GM12865 (cell line): ENCODE measurements around the gene COPB1.

Experiments used
- DNase-seq: peaks from one replicate; pipeline ENCODE4 v3.0.0; 2010; ENCODE audit warnings: low read depth
- H3K4me3 ChIP-seq: 2 replicates; pipeline ENCODE4 v1.5.1; 2011; ENCODE audit warnings: mild to moderate bottlenecking, low read depth, low read length, control low read depth
- TF ChIP-seq, protein P1 (sequence below): IDR thresholded peaks from 2 replicates; pipeline ENCODE4 v1.5.1; 2011; ENCODE audit warnings: low read length, control low read depth, low read depth, inconsistent platforms; ENCODE audit not compliant: insufficient read depth; ENCODE audit errors: missing control alignments

The COPB1 gene, protein sequence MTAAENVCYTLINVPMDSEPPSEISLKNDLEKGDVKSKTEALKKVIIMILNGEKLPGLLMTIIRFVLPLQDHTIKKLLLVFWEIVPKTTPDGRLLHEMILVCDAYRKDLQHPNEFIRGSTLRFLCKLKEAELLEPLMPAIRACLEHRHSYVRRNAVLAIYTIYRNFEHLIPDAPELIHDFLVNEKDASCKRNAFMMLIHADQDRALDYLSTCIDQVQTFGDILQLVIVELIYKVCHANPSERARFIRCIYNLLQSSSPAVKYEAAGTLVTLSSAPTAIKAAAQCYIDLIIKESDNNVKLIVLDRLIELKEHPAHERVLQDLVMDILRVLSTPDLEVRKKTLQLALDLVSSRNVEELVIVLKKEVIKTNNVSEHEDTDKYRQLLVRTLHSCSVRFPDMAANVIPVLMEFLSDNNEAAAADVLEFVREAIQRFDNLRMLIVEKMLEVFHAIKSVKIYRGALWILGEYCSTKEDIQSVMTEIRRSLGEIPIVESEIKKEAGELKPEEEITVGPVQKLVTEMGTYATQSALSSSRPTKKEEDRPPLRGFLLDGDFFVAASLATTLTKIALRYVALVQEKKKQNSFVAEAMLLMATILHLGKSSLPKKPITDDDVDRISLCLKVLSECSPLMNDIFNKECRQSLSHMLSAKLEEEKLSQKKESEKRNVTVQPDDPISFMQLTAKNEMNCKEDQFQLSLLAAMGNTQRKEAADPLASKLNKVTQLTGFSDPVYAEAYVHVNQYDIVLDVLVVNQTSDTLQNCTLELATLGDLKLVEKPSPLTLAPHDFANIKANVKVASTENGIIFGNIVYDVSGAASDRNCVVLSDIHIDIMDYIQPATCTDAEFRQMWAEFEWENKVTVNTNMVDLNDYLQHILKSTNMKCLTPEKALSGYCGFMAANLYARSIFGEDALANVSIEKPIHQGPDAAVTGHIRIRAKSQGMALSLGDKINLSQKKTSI

DNA sequence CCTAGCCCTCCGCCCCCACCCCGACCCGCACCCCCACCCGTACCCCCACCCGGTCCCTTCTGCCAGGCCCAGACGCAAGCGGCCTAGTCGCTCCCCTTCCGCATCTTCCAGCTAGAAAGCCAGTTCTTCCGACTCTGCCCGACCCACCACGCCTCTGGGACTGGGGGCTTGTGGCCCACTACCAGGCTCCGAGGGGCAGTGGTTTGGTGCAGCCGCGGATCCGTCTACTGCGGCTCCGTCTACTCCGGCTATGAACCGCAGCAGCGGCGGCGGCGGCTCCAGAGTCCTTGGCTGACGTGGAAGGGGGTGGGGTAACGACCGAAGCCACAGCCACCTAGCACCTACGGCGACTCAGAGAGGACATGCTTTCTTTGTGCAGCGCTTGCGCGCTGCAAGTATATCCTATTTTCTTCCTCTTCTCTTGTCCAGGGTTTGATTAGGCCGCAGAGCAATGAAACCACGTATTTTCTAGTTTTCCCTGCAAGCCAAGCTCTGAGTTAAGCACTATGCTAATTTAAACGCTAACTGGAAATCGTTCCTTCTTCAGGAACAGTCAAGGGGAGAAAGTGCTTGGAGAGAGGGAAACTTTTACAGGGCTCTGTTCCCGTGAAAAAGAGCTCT lies at the start of gene COPB1:
Gene COPB1, minus strand, starts transcription at position 252 of the 621 bp plus-strand sequence. CDS start 883 bp downstream, outside the sequence.
- H3K4me3 ChIP-seq: peak within 1 kb of the TSS; percentile 100
- TF ChIP-seq, protein P1, sequence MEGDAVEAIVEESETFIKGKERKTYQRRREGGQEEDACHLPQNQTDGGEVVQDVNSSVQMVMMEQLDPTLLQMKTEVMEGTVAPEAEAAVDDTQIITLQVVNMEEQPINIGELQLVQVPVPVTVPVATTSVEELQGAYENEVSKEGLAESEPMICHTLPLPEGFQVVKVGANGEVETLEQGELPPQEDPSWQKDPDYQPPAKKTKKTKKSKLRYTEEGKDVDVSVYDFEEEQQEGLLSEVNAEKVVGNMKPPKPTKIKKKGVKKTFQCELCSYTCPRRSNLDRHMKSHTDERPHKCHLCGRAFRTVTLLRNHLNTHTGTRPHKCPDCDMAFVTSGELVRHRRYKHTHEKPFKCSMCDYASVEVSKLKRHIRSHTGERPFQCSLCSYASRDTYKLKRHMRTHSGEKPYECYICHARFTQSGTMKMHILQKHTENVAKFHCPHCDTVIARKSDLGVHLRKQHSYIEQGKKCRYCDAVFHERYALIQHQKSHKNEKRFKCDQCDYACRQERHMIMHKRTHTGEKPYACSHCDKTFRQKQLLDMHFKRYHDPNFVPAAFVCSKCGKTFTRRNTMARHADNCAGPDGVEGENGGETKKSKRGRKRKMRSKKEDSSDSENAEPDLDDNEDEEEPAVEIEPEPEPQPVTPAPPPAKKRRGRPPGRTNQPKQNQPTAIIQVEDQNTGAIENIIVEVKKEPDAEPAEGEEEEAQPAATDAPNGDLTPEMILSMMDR: no peak
- DNase-seq: peak; percentile 96

DNA sequence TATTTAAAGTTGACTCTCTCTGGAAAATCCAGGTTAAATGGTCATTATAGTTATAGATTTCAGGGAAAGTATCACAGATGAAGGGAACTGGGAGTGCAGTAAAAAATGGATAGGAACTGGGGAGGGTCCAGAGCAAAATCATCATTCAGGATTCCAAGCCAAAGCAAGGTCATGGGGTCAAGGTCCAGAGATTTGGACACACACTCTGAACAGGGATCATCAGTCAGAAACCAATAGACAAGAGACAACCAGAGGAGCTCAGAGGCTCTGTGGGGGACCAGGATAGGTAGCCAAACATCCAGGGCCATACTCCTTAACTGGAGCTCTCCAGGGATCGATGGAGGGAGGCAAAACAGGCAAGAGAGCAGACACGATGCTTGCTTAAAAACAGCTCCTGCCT lies 47.8 kb upstream of the COPB1 start:
- DNase-seq: no peak

DNA sequence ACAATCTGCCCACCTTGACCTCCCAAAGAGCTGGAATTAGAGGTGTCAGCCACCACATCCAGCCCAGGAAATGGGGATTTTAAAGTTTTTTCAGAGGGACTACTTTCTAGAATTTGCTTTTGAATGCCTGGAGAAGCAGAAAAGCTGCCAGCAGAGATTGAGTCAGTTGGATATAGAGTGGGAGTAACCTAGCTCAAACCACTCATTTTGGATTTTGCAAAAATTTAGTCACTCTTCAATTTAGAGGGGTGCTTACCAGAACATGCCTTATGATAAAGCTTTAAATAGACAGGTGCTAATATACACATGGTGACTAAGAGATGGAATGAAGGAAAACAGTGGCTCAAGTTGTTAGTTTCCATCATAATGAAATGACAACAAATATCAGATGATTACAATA lies 47.1 kb upstream of the COPB1 start:
- no peak overlapping the region for H3K4me3 ChIP-seq
- no peak for DNase-seq
- TF ChIP-seq, protein P1: no peak

More for the DNA sequence above, 47.8 kb upstream of the COPB1 start:
- TF ChIP-seq, protein P1: no peak
- H3K4me3 ChIP-seq: no peak overlapping the region

DNA sequence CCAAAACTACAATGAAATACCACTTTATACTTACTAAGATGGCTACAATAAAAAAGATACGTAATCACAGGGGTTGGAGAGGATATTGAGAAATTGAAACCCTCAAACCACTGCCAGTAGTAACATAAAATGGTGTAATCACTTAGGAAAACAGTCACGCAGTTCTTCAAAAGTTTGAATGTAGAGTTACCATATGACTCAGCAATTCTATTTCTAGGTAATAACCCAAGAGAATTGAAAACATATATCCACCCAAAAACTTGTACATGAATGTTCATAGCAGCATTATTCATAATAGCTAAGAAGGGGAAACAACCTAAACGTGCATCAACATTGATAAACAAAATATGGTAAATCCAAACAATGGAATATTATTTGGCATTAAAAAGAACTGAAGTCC lies 45.0 kb upstream of the COPB1 start:
- no peak overlapping the region for H3K4me3 ChIP-seq
- TF ChIP-seq, protein P1: no peak
- peak; percentile 62 for DNase-seq

DNA sequence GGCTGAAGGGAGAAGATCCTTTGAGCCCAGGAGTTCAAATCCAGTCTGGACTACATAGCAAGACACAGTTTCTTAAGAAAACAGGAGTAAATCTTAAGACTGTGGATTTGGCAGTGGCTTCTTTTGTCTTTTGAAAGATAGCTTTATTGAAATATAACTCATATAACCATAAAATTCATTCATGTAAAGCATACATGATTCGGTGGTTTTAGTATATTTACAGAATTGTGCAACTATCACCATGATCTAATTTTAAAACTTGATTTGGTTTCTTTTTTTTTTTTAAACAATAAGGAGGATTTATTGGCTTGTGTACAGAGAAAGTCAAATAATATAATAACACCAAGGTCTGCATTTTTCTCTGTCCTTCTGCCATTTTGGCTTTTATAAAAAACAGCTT lies 43.6 kb upstream of the COPB1 start:
- no peak overlapping the region for H3K4me3 ChIP-seq
- TF ChIP-seq, protein P1: no peak
- no peak for DNase-seq

DNA sequence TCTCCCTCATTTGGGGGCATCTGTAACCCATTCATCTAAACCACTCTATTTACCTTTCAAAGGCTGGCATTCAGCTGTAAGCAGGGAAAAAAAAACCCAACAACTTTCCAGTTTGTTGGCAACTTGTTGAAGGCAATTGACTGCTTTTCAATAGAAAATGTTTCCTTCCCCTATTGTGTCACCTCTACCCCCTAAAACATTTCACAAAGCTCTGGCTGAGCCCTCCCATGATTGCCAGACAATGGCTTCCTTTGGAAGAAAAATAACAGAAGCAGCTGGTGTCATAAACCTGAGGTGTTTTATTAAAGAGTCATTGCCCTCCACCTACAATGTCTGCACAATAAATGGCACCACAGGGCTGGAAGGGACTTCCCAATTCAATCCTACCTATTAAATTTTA lies 42.7 kb upstream of the COPB1 start:
- TF ChIP-seq, protein P1: no peak
- DNase-seq: no peak
- H3K4me3 ChIP-seq: no peak overlapping the region
